SK-N-SH (cell line): Measurements from ENCODE around the gene CYP3A5. TPM values are rescaled to one million over a fixed set of nuclear protein-coding genes. Genes with fewer than 3 reads are reported as not detected.

Source experiments
- CTCF ChIA-PET: fragments of 300-600, 350-600 bp; formaldehyde crosslinking; extraction: SDS; loops from one replicate; lab custom pipeline; 2021; lab: Yijun Ruan, JAX
- POLR2A ChIA-PET: fragments of 350-600 bp; sonication (Branson Sonifier 250); formaldehyde crosslinking; extraction: SDS; loops from one replicate; lab custom pipeline; 2020; ENCODE audit warnings: antibody characterized with exemption, inconsistent platforms; lab: Yijun Ruan, JAX
- DNase-seq: peaks from one replicate; pipeline ENCODE4 v3.0.0; 2012
- H2AFZ ChIP-seq: fragments of 200-600 bp; sonication (generic); 2 replicates; pipeline ENCODE4 v1.8.1; 2016; ENCODE audit warnings: antibody characterized with exemption, mild to moderate bottlenecking, low read depth
- H3F3A ChIP-seq: fragments of 200-600 bp; sonication (generic); replicated peaks from 2 replicates; pipeline ENCODE3; 2016; ENCODE audit warnings: antibody characterized with exemption, mild to moderate bottlenecking; ENCODE audit not compliant: insufficient read depth
- H3K27ac ChIP-seq, 2 experiments: fragments of 200-500 bp in 1 of 2; fragments of 200-600 bp in 1 of 2; sonication (Bioruptor generic) in 1 of 2; sonication (generic), shearing (Covaris generic) in 1 of 2; 2 replicates each; pipeline versions ENCODE4 v1.5.1 to v1.6.1; 2014 to 2016; ENCODE audit warnings: low read depth in 2 of 2, inconsistent platforms in 1 of 2, low read length in 1 of 2, mild to moderate bottlenecking in 1 of 2, mixed read lengths in 1 of 2
- H3K27me3 ChIP-seq: fragments of 200-600 bp; sonication (generic), shearing (Covaris generic); 2 replicates; pipeline ENCODE4 v1.6.1; 2016; ENCODE audit warnings: mixed run types; ENCODE audit not compliant: insufficient read depth
- H3K36me3 ChIP-seq, 2 experiments: fragments of 200-500 bp in 1 of 2; fragments of 200-600 bp in 1 of 2; sonication (Bioruptor generic) in 1 of 2; sonication (generic) in 1 of 2; replicated peaks in 1 of 2; 2 replicates each; pipeline versions ENCODE3 to v1.5.1; 2014 to 2016; ENCODE audit warnings: low read length in 1 of 2, mild to moderate bottlenecking in 1 of 2; ENCODE audit not compliant: insufficient read depth in 2 of 2, control insufficient read depth in 1 of 2
- H3K4me1 ChIP-seq, 2 experiments: fragments of 200-500 bp in 1 of 2; fragments of 200-600 bp in 1 of 2; sonication (Bioruptor generic) in 1 of 2; sonication (generic), shearing (Covaris generic) in 1 of 2; 2 replicates each; pipeline versions ENCODE4 v1.5.1 to v1.6.1; 2014 to 2016; ENCODE audit warnings: low read depth in 1 of 2, low read length in 1 of 2, mixed run types in 1 of 2; ENCODE audit not compliant: insufficient read depth in 2 of 2, control insufficient read depth in 1 of 2
- H3K4me2 ChIP-seq: fragments of 200-600 bp; sonication (generic), shearing (Covaris generic); 2 replicates; pipeline ENCODE4 v1.6.1; 2017; ENCODE audit warnings: mixed run types
- H3K4me3 ChIP-seq, 2 experiments: fragments of 200-500 bp in 1 of 2; fragments of 200-600 bp in 1 of 2; sonication (Bioruptor generic) in 1 of 2; sonication (generic), shearing (Covaris generic) in 1 of 2; 2 replicates each; pipeline versions ENCODE4 v1.5.1 to v1.8.1; 2014 to 2016; ENCODE audit warnings: low read depth in 2 of 2, inconsistent platforms in 1 of 2, low read length in 1 of 2, mild to moderate bottlenecking in 1 of 2, mixed read lengths in 1 of 2, moderate library complexity in 1 of 2
- H3K79me2 ChIP-seq: fragments of 200-600 bp; sonication (generic); 2 replicates; pipeline ENCODE4 v1.8.1; 2017; ENCODE audit warnings: mild to moderate bottlenecking; ENCODE audit not compliant: insufficient read depth
- H3K9ac ChIP-seq: fragments of 200-600 bp; sonication (generic); 2 replicates; pipeline ENCODE4 v1.6.1; 2017; ENCODE audit warnings: mixed run types
- H3K9me2 ChIP-seq: fragments of 200-600 bp; sonication (generic); 2 replicates; pipeline ENCODE4 v1.6.1; 2017; ENCODE audit warnings: mixed run types
- H3K9me3 ChIP-seq: fragments of 200-600 bp; sonication (generic); 2 replicates; pipeline ENCODE4 v1.6.1; 2017; ENCODE audit warnings: mixed run types, mild to moderate bottlenecking, moderate library complexity
- H4K20me1 ChIP-seq: fragments of 200-600 bp; sonication (generic); 2 replicates; pipeline ENCODE4 v1.6.1; 2017; ENCODE audit warnings: mild to moderate bottlenecking, mixed run types; ENCODE audit not compliant: insufficient read depth
- CHD2 ChIP-seq: fragments of 150-350 bp; IDR thresholded peaks from 2 replicates; pipeline ENCODE4 v1.6.1; 2018; ENCODE audit warnings: low read length; ENCODE audit not compliant: partially characterized antibody
- ELF1 ChIP-seq: IDR thresholded peaks from 2 replicates; pipeline ENCODE4 v1.4.0; 2012
- FOSL2 ChIP-seq: IDR thresholded peaks from 2 replicates; pipeline ENCODE4 v1.4.0; 2012; ENCODE audit warnings: low read depth, mild to moderate bottlenecking, moderate library complexity, borderline replicate concordance
- GABPA ChIP-seq: IDR thresholded peaks from 2 replicates; pipeline ENCODE4 v1.4.0; 2012; ENCODE audit warnings: low read depth, mild to moderate bottlenecking
- NFIC ChIP-seq: IDR thresholded peaks from 2 replicates; pipeline ENCODE4 v1.4.0; 2012; ENCODE audit warnings: borderline replicate concordance
- RCOR1 ChIP-seq: fragments of 150-350 bp; IDR thresholded peaks from 2 replicates; pipeline ENCODE4 v1.6.1; 2017; ENCODE audit warnings: antibody characterized with exemption, low read length
- REST ChIP-seq: IDR thresholded peaks from 2 replicates; pipeline ENCODE4 v1.6.1; 2012; ENCODE audit warnings: mild to moderate bottlenecking, low read depth, low read length, moderate library complexity
- SIN3A ChIP-seq: IDR thresholded peaks from 2 replicates; pipeline ENCODE4 v1.6.1; 2012; ENCODE audit warnings: low read depth, mild to moderate bottlenecking, low read length, moderate library complexity, borderline replicate concordance
- TAF1 ChIP-seq: IDR thresholded peaks from 2 replicates; pipeline ENCODE4 v1.6.1; 2012; ENCODE audit warnings: low read depth, mild to moderate bottlenecking, low read length, moderate library complexity, borderline replicate concordance
- TEAD4 ChIP-seq: IDR thresholded peaks from 2 replicates; pipeline ENCODE4 v1.4.0; 2012; ENCODE audit warnings: mild to moderate bottlenecking, borderline replicate concordance; ENCODE audit not compliant: insufficient read depth
- WGBS: methylation state at CpG from one replicate; pipeline ENCODE4 v1.1.6; 2017; ENCODE audit warnings: low lambda C conversion rate; 5-methylcytosine and 5-hydroxymethylcytosine counted together
- polyA plus RNA-seq, 3 experiments: library from polyadenylated mRNA; depleted of rRNA; stranded (reverse); fragments of >200 nt; gene quantifications; 2 replicates each; pipeline ENCODE4 v1.2.3, GENCODE V29; 2012
- TF ChIP-seq, protein P1 (sequence below): IDR thresholded peaks from 2 replicates; pipeline ENCODE4 v1.4.0; 2012; ENCODE audit warnings: low read depth, borderline replicate concordance
- TF ChIP-seq, protein P2 (sequence below): IDR thresholded peaks from 2 replicates; pipeline ENCODE4; 2012
- TF ChIP-seq, protein P3 (sequence below): IDR thresholded peaks from 2 replicates; pipeline ENCODE4 v1.4.0; 2012; ENCODE audit warnings: low read depth

The CYP3A5 gene
- polyA plus RNA-seq, 1 of the 3 experiments (the other 2 are of a cell fraction), result 0.25 TPM

DNA sequence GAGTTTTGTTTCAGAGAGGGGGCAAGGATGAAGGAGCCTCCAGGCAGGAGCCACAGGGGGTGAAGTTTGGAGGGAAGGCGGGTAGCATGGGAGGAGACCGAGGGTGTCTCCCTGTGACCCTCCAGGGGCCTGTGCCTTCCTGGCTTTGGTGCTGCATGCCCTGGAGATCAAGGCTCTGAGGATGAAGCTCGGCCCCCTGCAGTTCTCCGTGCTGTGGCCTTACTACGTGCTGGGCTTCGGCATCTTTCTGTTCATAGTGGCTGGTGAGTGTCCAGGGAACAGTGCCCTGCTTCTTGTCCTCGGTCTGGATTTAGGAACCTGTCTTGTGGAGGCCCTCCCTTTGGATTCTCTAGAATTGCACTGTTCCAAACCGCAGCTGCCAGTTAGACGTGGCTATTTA is 72.2 kb downstream of the CYP3A5 start:
- Histone ChIP-seq H3K9me2 (no peaks in the 10 kb centered on the region), H3K9me3 (no peaks in the 10 kb centered on the region), H3K4me1 (no peaks in the 10 kb centered on the region), H3K4me2 (no peak overlapping the region), H4K20me1 (no peaks in the 10 kb centered on the region), H3K27ac (no peak overlapping the region), H3K27me3 (no peaks in the 10 kb centered on the region), H3K79me2 (no peaks in the 10 kb centered on the region), H3K9ac (no peak overlapping the region), H2AFZ (no peak overlapping the region), H3K4me3 (no peak overlapping the region), H3K36me3 (no peaks in the 10 kb centered on the region), H3F3A (no peaks in the 10 kb centered on the region)
- TF ChIP-seq, protein P1, sequence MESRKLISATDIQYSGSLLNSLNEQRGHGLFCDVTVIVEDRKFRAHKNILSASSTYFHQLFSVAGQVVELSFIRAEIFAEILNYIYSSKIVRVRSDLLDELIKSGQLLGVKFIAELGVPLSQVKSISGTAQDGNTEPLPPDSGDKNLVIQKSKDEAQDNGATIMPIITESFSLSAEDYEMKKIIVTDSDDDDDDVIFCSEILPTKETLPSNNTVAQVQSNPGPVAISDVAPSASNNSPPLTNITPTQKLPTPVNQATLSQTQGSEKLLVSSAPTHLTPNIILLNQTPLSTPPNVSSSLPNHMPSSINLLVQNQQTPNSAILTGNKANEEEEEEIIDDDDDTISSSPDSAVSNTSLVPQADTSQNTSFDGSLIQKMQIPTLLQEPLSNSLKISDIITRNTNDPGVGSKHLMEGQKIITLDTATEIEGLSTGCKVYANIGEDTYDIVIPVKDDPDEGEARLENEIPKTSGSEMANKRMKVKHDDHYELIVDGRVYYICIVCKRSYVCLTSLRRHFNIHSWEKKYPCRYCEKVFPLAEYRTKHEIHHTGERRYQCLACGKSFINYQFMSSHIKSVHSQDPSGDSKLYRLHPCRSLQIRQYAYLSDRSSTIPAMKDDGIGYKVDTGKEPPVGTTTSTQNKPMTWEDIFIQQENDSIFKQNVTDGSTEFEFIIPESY, result no peak
- TF ChIP-seq, protein P2, sequence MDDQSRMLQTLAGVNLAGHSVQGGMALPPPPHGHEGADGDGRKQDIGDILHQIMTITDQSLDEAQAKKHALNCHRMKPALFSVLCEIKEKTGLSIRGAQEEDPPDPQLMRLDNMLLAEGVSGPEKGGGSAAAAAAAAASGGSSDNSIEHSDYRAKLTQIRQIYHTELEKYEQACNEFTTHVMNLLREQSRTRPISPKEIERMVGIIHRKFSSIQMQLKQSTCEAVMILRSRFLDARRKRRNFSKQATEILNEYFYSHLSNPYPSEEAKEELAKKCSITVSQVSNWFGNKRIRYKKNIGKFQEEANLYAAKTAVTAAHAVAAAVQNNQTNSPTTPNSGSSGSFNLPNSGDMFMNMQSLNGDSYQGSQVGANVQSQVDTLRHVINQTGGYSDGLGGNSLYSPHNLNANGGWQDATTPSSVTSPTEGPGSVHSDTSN, result no peak
- TF ChIP-seq CHD2 (no peak), SIN3A (no peak), RCOR1 (no peak), GABPA (no peak), FOSL2 (no peak), TEAD4 (no peak), NFIC (no peak), REST (no peak), ELF1 (no peak), TAF1 (no peak)
- TF ChIP-seq, protein P3, sequence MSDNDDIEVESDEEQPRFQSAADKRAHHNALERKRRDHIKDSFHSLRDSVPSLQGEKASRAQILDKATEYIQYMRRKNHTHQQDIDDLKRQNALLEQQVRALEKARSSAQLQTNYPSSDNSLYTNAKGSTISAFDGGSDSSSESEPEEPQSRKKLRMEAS, result no peak
- ChIA-PET POLR2A (no interaction called here), CTCF (interaction anchor here (2.5 to 4.6 kb wide), 2 partner anchors 9 to 28 kb away, joined by 7 to 28 read pairs; partner anchors contain the start of gene ZSCAN25)
- 46% methylated on average over 9 of the region's 9 CpGs for WGBS
- no peak for DNase-seq
